HL-60/S4 treated with phorbol 12-myristate 13-acetate at 8.2 ng/mL for 4 days and 3 days (cell line): ENCODE measurements around the gene EPG5.
"Not testable (repeated sequence)": the region's sequence is repeated elsewhere in the genome, so short reads cannot be mapped to it uniquely, and the experiment has no call there.

Experiments used
- in situ Hi-C: fragments of 300-500 bp; cut with MboI; formaldehyde crosslinking; loops from 2 replicates; pipeline ENCODE4 v1.15.0; 2022; ENCODE audit warnings: low sequenced_read_pairs

Gene EPG5

DNA sequence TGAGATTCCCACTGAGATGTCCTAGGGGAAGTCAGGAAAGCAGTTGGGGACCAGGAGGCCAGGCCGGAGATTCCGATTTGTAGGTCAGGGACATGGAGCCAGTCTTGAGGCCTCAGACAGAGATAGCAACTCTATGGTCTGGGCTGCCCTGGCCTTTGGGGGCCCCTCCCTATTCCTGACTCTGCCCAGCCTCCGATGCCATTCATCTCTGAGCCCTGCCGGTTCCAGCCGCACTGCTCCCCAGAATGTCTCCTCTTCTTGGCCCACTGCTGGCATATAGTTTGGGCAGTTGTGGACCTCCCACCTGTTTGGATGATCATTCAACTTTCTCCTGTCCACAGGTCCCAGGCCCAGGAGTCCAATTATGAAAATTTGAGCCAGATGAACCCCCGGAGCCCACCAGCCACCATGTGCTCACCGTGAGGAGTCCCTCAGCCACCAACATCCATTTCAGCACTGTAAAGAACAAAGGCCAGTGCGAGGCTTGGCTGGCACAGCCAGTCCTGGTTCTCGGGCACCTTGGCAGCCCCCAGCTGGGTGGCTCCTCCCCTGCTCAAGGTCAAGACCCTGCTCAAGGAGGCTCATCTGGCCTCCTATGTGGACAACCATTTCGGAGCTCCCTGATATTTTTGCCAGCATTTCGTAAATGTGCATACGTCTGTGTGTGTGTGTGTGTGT, 125.2 kb downstream of the EPG5 start:
- in situ Hi-C loops: no loop called here

DNA sequence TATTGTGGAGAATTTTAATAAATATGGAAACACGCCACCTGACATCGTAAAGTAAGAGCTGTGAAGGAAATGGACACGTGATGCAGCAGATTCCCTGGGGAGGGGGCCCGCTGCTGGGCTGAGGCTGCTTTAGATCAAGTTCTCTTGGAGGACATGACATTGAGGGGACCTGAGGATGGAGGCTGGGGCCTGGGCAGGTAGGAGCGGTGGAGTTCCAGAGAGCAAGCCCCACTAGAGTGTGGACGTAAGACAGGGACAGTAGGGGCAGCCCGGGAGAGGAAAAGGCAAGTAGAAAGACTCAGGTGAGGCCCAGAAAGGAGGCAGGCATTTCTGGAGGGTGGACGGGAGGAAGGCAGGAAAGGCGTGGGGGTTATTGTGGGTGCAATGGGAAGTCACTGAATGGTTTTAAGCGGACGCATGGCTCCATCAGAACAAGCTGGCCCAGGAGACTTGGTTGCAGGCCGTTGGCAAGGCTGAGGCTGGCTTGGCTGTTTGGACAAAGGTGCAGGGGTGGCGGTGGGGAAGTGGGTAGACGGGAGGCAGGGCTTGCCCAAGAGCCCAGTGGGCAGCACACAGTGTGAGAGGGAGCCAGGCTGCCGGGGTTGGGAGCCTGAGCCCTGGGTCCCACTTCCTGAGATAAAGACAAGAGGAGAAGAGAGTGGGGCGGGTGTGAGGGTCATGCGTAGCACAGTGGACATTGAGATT, 125.9 kb downstream of the EPG5 start:
- in situ Hi-C loops: no loop called here

DNA sequence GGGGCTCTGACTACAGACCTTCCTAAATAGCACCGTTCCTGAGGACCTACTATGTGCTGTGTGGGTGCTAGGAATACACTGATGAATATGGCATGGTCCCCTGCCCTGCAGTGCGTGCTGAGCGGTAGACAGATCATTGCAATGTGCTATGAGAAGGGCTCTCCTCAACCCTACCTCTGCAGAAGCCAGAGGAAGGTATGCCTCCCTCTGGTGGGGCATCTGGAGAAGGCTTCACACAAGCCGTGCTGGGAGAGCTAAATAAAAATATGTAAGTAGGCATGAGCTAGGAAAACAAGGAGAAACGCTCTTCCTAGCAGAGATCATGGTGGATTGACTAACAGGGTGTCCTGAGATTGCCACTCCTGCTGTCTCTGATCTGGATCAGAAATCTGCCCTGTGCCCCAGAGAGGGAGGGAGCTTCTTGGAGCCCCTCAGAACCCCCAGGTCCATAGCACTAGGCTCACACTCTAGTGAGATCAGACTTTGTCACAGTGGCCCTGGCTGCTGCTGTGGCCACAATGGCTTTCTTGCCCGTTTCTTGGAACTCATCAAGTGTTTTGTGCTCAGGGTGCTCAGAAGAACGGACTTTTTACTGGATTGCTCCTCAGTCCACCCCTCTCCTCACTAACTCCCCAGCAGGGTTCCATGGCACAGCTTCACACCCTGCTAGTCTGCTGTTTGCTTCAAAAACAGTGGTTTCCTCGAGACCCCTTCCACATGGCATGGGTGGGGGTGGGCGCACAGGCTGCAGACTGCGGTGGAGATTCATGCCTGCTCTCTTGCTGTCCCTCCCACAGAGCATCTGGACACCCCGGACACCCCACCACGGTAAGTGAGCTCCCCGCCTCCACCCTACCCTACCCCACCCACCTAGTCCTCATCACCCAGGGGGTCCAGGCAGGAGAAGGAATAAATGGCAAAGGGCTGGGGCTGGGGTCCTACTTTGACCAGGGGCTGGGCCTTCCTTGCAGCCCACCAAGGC, 127.4 kb downstream of the EPG5 start:
- in situ Hi-C loops: no loop called here

DNA sequence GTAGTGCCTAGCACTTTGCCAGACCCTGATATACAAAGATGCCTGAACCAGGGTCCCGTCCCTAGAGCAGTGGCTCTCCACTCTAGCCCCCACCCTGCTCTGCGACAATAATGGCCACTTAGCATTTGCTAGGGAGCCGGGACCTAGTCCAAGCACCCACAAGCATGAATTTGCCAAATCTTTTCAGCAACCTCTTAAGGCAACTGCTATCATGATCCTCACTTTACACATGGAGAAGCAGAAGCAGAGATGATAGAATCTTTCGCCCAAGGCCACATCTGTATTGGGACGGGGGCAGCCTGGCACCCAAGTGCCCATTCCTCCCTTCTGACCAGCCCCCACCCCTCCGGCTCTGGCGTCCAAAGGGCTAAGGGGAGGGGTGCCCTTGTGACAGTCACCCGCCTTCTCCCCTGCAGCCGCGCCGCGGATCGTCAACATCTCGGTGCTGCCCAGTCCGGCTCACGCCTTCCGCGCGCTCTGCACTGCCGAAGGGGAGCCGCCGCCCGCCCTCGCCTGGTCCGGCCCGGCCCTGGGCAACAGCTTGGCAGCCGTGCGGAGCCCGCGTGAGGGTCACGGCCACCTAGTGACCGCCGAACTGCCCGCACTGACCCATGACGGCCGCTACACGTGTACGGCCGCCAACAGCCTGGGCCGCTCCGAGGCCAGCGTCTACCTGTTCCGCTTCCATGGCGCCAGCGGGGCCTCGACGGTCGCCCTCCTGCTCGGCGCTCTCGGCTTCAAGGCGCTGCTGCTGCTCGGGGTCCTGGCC, 128.6 kb downstream of the EPG5 start:
- in situ Hi-C loops: no loop called here

DNA sequence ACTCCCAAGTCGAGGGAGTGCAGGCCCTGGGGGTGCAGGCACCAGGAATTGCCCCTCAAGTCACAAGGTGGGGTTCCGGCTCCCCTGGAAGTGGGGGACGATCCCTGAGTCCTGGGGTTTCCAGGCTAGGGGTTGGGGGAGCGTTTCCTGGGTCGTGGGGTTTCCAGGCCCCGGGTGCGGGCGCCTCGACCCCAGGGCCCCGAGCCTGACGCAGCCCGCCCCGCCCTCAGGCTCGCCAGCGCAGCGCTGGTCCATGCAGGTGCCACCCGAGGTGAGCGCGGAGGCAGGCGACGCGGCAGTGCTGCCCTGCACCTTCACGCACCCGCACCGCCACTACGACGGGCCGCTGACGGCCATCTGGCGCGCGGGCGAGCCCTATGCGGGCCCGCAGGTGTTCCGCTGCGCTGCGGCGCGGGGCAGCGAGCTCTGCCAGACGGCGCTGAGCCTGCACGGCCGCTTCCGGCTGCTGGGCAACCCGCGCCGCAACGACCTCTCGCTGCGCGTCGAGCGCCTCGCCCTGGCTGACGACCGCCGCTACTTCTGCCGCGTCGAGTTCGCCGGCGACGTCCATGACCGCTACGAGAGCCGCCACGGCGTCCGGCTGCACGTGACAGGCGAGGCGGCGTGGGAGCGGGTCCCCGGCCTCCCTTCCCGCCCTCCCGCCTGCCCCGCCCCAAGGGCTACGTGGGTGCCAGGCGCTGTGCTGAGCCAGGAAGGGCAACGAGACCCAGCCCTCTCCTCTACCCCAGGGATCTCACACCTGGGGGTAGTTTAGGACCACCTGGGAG, 129.7 kb downstream of the EPG5 start:
- in situ Hi-C loops: no loop called here

DNA sequence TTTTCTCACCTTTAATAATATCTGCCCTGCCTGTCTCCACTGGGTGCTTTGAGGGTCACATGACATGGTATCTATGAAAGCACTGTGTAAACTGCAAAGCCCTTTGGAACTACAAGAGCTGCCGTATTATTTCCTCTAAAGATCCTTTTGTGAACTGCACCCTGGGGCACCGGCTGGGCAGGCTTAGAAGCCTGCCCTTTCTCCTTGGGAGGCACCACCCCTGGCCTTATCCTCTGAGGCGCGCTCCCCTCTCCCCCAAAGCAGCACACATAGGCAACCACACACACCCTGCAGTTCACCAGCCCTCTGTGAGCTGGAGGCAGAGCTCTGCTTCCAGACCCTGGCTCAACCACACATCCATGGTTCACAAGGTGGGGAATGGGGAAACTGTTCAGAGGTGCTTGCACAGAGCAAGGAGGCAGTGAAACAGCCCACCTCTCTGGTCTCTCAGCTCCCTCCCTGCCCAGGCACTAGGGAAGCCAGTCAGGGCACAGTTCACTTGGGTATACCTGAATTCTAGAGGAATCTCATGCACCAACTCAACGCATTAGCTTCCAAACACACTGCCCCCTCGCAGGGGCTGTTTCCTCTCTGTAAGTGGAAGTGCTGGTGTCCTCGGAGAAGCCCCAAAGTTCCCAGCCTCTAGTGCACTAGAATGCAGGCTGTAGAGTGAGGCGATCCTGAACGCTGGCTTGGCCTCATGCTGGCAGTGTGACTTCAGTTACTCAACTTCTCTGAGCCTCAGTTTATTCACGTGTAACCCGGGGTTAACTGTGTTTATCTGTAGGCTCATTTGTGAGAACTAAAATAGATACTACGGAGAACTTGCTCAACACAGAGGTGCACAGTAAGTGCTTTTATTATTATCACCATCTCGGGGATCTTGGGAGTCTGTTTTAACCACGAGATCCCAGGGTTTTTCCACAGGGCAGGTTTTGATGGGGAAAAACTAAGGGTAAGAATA, 130.6 kb downstream of the EPG5 start:
- in situ Hi-C loops: no loop called here

DNA sequence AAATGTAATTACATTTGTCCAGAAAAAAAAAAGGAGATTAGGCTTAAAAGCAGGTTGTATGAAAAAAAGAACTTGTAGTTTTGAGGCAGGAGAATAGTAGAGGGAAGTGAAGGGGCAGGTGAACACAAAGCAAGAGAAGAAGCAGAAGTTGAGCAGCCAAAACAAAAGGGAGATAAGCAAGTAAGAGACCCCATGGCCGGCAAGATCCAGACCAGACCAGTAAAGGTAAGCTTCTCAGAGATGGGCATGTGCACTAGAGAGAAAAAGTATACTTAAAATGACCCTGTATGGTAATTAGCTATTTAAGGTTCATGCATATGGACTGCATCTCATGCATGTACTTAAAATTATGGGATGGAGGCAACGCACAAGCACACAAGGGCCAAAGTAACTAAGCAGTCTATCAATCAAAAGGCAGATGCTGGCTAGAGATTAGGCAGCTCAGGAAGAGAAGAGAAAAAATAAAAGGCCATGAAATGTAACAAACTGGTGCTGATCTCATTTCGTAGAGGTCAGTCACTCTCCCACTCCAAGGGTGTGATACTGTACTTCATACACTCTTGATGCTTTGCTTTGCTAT, 132.0 kb downstream of the EPG5 start:
- in situ Hi-C loops: no loop called here

DNA sequence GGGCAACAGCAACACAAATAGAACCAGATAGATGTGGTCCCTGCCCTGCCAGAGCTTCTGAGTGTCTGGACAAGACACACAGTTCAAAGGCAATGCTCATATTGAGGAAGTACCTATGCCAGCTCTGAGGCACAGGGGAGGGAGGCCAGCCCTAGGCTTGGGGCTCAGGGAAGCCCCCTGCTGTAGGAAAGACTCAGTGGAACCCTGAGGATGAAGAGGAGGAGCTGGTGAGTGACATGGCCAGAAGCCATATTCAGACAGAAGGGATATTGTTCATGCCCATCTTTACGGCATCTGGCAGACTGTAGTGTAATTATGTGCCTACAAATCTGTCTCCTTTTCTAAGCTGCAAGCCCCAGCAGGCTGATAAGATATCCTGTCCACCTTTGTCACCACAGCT, 132.8 kb downstream of the EPG5 start:
- in situ Hi-C loops: no loop called here

DNA sequence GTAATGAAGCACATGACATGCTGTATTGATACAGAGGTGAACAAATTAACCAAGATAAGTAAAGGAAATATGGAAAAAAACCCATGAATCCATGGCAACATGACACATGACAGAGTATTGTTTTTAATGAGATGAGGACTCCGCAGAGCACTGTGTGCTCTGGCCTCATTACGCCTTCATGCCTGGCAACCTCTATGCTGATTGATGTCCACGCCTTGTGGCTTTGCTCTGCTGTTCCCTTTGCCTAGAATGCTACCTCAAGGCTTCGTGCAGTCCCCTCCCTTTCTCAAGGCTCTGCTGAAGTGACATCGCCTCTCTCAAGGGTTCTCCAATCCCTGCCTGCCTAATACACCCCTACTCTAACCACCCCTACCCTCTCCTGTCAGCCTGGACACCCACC, 133.3 kb downstream of the EPG5 start:
- in situ Hi-C loops: no loop called here

DNA sequence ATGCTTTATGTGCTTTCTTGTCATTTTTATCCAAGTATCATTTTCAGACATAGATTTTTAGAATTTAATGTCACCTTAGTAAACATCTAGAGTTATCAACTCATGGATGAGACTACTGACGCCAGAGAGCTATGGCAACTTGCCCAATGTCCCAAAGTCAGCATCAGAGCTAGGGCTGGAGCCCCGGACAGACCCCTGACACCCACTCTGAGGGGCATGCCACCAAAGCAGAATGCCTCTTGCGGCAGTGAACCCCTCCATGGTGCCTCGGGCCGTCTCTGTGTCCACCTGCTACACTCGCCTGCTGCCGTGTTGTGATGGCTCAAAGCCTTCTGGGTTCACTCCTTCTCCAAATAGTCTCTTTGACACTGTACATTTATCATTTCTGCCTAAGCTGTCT, 136.2 kb downstream of the EPG5 start:
- in situ Hi-C loops: no loop called here

DNA sequence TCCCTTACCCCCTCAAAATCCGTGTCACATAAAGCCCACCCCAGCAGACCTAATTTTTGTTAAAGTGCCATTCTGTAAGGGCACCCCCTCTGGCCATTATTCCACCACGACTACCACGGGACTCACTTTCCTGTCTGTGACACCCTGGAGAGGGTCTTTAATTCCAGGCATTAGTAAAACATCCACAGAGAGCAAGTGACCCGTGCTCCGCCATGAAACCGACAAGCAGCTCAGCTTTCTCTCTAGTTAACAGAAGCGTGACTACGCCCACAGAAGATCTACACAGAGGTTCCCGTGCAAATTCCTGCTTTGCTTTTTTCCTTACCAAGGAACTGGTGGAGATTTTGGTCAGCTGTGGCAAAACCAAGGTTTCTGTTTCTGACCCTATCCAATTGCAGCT, 137.3 kb downstream of the EPG5 start:
- in situ Hi-C loops: no loop called here

DNA sequence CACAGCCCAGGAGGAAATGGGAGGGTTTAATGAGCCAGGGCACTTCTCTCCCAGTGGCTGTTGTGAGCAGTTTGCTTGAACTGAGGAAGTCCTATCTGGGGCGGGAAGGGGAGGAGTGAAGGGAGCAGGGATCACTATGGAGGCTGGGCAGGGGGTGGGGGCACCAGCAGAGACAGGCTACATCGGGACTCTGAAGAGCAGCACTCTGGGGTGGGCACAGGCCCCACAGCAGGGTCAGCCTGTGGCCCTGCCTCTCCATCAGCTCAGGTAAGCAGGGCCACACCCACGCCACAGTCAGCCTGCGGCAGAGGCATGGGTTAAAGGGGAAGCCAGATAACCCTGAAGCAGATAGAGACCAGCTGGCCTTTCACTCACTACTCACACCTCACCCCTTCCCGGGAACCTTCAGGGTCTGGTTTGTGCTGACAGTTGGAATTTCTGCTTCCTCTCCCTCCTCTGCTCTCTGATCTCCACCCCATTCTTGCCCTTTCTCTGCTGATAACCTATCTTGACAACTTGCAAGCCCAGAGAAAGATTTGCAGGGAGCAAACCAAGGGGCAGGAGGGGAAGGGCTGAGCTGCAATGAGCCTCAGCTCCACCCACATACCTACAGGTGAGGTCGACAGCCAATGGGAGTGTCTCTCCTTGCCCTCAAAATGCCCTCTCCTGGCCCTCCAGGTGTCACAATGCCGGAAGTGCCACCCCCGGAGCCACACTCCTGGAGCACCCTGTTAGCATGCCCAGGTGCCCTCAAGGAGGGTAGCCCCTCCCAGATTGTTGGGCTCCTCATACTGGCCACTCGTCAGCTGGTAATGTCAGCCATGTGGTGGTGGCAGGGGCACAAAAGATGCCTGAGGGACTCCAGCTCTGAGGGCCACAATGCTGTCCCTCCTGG, 138.0 kb downstream of the EPG5 start:
- in situ Hi-C loops: no loop called here

DNA sequence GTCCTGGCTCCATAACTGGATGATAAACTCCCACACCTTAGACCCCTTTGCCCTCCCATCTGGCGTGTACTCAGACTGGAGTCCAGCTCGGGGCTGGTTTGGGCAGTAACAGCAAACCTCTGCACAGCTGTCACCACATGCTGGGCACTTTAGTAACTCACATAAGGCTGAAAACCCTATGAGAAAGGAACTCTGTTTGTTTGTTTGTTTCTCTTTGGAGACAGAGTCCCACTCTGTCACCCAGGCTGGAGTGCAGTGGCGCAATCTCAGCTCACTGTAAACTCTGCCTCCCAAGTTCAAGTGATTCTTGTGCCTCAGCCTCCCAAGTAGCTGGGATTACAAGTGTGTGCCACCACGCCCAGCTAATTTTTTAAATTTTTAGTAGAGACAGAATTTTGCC, 140.4 kb downstream of the EPG5 start:
- in situ Hi-C loops: not testable (repeated sequence)

DNA sequence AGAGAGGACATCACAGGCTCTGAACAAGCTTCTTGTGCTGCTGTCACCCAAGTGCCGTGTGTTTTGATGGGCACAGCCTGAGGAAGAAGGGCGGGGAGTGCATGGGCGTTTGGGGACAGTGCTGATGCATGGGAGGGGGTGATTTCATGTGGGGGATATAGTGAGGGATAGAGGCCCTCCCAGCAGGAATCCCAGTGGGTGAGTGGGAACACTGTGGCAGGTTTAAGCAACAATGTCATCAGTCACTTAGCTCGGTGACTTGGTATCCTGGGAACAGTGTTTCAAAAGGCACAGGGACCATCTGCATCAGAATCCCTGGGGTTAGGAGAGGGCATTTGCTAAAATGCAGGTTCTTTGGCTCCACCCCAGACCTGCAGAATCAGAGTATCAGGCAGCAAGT, 141.0 kb downstream of the EPG5 start:
- in situ Hi-C loops: no loop called here

DNA sequence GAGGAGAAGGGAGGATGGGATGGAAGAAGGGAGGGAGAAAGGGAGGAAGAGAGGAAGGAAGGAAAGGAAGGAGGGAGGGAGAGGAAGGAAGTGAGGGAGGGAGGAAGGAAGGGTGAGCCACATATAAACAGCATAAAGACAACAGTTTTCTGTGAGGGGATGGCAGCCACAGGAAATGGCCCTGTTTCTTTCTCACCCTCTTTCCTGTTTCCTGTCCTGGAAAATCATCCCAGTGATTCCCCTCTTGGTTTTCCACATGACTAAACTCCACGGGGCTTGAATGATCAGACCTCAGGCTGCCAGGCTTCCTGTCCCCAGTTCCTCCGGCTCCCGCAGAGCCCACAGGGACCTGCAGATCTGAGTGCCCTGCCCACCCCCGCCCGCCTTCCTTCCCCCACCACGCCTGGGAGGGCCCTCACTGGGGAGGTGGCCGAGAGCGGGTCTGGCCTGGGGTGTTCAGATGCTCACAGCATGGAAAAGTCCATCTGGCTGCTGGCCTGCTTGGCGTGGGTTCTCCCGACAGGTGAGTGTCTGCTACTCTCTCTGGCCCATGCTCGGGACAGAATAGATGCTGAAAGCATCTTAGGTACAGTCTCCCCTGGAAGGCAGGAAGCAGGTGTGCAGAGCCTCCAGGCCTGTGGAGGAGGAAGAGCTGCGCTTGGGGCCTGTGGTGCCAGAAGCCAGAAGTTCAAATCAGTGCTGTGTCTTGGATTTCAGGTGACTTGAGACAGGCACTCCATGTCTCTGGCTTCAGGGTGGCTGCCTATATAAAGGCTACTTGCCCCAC, 141.7 kb downstream of the EPG5 start, which contains the start of gene SIGLEC15:
Gene SIGLEC15, plus strand, starts transcription at position 418 of the 787 bp plus-strand sequence. Its CDS starts 54 bp downstream, at position 472.
- in situ Hi-C loops: no loop called here

DNA sequence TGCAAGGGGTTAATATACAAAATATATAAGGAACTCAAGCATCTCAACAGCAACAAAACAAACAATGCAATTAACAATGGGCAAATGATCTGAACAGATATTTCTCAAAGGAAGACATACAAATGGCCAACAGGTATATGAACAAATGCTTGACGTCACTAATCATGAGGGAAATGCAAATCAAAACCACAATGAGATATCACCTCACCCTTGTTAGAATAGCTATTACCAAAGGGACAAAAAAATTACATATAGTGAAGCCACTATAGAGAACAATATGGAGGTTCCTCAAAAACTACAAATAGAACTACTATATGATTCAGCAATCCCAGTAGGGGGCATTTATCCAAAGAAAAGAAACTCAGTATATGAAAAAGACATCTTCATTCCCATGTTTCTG, 145.4 kb downstream of the EPG5 start:
- in situ Hi-C loops: no loop called here

DNA sequence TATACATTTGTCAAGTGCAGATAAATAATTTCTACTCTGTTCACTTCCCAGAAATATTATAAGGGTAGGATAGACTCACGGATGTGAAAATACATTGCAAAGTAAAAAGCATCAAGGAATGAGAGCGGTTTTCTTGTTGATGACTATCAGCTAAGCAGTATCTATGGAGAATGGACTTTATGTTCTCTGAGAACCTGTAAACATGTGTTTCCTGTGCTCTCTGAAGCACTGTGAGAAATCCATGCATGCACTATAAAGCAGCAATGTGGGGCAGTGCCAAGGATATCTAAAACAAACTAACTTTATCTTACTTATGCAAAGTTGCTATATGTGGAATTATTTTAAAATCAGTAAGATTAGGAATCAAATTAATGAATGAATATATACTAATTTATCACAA, 146.1 kb downstream of the EPG5 start:
- in situ Hi-C loops: no loop called here
